Measurements from ENCODE around the gene GNG8. TPM values are rescaled to one million over a fixed set of nuclear protein-coding genes. Genes with fewer than 3 reads are reported as not detected.
A peak's percentile ranks its signal among the peaks of the same experiment; 100 is the strongest.

Gene GNG8
- total and polyA plus RNA-seq, 2 donors (not counting 1 experiment from before 2014, with no cell fraction given), result not detected

DNA sequence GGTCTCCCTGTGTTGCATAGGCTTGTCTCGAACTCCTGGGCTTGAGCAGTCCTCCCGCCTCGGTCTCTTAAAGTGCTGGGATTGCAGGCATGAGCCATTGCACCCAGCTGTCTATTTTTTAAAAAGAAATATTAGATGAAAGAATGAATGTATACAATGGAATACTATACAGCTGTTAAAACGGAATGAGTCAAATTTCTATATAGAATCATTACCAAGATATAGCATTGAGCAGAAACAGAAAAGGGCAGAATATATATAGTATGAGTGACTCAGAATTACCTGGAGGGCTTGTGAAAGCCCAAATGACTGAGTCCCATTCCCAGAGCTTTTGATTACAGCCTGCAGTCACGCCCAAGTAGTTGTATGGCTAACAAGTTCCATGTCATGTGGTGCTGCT is 20.5 kb upstream of the GNG8 start:
- H3K9me3 ChIP-seq (ENCODE audit: control insufficient read depth, insufficient read depth, low read depth, low read length), result no peaks in the 10 kb centered on the region
- H2AFZ ChIP-seq (ENCODE audit: low read length), result no peak overlapping the region
- no peak for DNase-seq (ENCODE audit: low read depth in 2 of 2)
- no peak overlapping the region for H3K4me3 ChIP-seq (replicated peaks in 1 of 4; ENCODE audit: control extremely low read depth in 1 of 4, insufficient read depth in 1 of 4, low read depth in 3 of 4, low read length in 4 of 4)
- TF ChIP-seq EZH2 (IDR thresholded peaks at IDR 0.05; ENCODE audit: low read length, missing control alignments) (no peak), CTCF (conservative IDR thresholded peaks at IDR 0.05 in 1 of 2, IDR thresholded peaks at IDR 0.05 in 1 of 2; ENCODE audit: low read depth in 1 of 2, low read length in 2 of 2) (no peak)
- H3K27ac ChIP-seq (ENCODE audit: insufficient read depth, low read length), result no peak overlapping the region
- H4K20me1 ChIP-seq (ENCODE audit: control insufficient read depth, extremely low read depth, insufficient read depth, low read length), result no peaks in the 10 kb centered on the region
- H3K9ac ChIP-seq (ENCODE audit: insufficient read depth, low read length), result no peak overlapping the region
- H3K4me1 ChIP-seq (ENCODE audit: control insufficient read depth, extremely low read depth, insufficient read depth, low read length), result peaks cover 2% of the 10 kb centered on the region
- H3K36me3 ChIP-seq (ENCODE audit: control insufficient read depth, insufficient read depth, low read length), result no peaks in the 10 kb centered on the region
- H3K79me2 ChIP-seq (ENCODE audit: control insufficient read depth, insufficient read depth, low read length), result no peaks in the 10 kb centered on the region
- H3K27me3 ChIP-seq (ENCODE audit: control insufficient read depth, insufficient read depth, low read length), result no peaks in the 10 kb centered on the region
- H3K4me2 ChIP-seq (ENCODE audit: extremely low read depth, insufficient read depth, low read length), result no peak overlapping the region

- Histone ChIP-seq H3K4me3 (replicated peaks in 1 of 4; ENCODE audit: control extremely low read depth in 1 of 4, insufficient read depth in 1 of 4, low read depth in 3 of 4, low read length in 4 of 4) (no peak overlapping the region), H3K9ac (ENCODE audit: insufficient read depth, low read length) (no peak overlapping the region), H2AFZ (ENCODE audit: low read length) (no peak overlapping the region), H3K79me2 (ENCODE audit: control insufficient read depth, insufficient read depth, low read length) (no peaks in the 10 kb centered on the region), H3K9me3 (ENCODE audit: control insufficient read depth, insufficient read depth, low read depth, low read length) (no peaks in the 10 kb centered on the region), H3K4me2 (ENCODE audit: extremely low read depth, insufficient read depth, low read length) (peak overlapping the region; percentile 23), H3K27me3 (ENCODE audit: control insufficient read depth, insufficient read depth, low read length) (no peaks in the 10 kb centered on the region), H3K27ac (ENCODE audit: insufficient read depth, low read length) (no peak overlapping the region), H3K36me3 (ENCODE audit: control insufficient read depth, insufficient read depth, low read length) (no peaks in the 10 kb centered on the region), H3K4me1 (ENCODE audit: control insufficient read depth, extremely low read depth, insufficient read depth, low read length) (peaks cover 2% of the 10 kb centered on the region), H4K20me1 (ENCODE audit: control insufficient read depth, extremely low read depth, insufficient read depth, low read length) (no peaks in the 10 kb centered on the region)
- TF ChIP-seq CTCF (conservative IDR thresholded peaks at IDR 0.05 in 1 of 2, IDR thresholded peaks at IDR 0.05 in 1 of 2; ENCODE audit: low read depth in 1 of 2, low read length in 2 of 2) (no peak), EZH2 (IDR thresholded peaks at IDR 0.05; ENCODE audit: low read length, missing control alignments) (no peak)
- DNase-seq (ENCODE audit: low read depth in 2 of 2), result no peak
Observed at GRCh38 chr19:46654621-46655152, 18.7 kb upstream of the GNG8 start.

GRCh38 chr19:46650445-46650844 is 14.4 kb upstream of the GNG8 start:
- H4K20me1 ChIP-seq (ENCODE audit: control insufficient read depth, extremely low read depth, insufficient read depth, low read length), result no peaks in the 10 kb centered on the region
- H3K79me2 ChIP-seq (ENCODE audit: control insufficient read depth, insufficient read depth, low read length), result no peaks in the 10 kb centered on the region
- no peak overlapping the region for H3K4me3 ChIP-seq (replicated peaks in 1 of 4; ENCODE audit: control extremely low read depth in 1 of 4, insufficient read depth in 1 of 4, low read depth in 3 of 4, low read length in 4 of 4)
- H3K36me3 ChIP-seq (ENCODE audit: control insufficient read depth, insufficient read depth, low read length), result no peaks in the 10 kb centered on the region
- no peaks in the 10 kb centered on the region for H3K9me3 ChIP-seq (ENCODE audit: control insufficient read depth, insufficient read depth, low read depth, low read length)
- DNase-seq (ENCODE audit: low read depth in 2 of 2), result no peak
- no peak overlapping the region for H2AFZ ChIP-seq (ENCODE audit: low read length)
- no peak for TF ChIP-seq CTCF (conservative IDR thresholded peaks at IDR 0.05 in 1 of 2, IDR thresholded peaks at IDR 0.05 in 1 of 2; ENCODE audit: low read depth in 1 of 2, low read length in 2 of 2)
- TF ChIP-seq EZH2 (IDR thresholded peaks at IDR 0.05; ENCODE audit: low read length, missing control alignments), result no peak
- H3K4me2 ChIP-seq (ENCODE audit: extremely low read depth, insufficient read depth, low read length), result no peak overlapping the region
- no peak overlapping the region for H3K9ac ChIP-seq (ENCODE audit: insufficient read depth, low read length)
- H3K27ac ChIP-seq (ENCODE audit: insufficient read depth, low read length), result no peak overlapping the region
- peaks cover 2% of the 10 kb centered on the region for H3K4me1 ChIP-seq (ENCODE audit: control insufficient read depth, extremely low read depth, insufficient read depth, low read length)
- no peaks in the 10 kb centered on the region for H3K27me3 ChIP-seq (ENCODE audit: control insufficient read depth, insufficient read depth, low read length)

Data from fibroblast of lung (primary cell).